HFFc6 (cell line): ENCODE data around the gene SLC66A2. TPM values are rescaled to one million over a fixed set of nuclear protein-coding genes. Genes with fewer than 3 reads are reported as not detected.
"Not testable (repeated sequence)": the region's sequence is repeated elsewhere in the genome, so short reads cannot be mapped to it uniquely, and the experiment has no call there.

Experiments used
- DNase-seq: peaks from one replicate; pipeline ENCODE4 v3.0.0-alpha.2; 2018
- H3K27ac Mint-ChIP-seq: 2 replicates; pipeline ENCODE4 v1.8.0; 2020; ENCODE audit warnings: mild to moderate bottlenecking, mixed read lengths
- H3K27me3 Mint-ChIP-seq: 2 replicates; pipeline ENCODE4 v1.8.0; 2021; ENCODE audit warnings: mild to moderate bottlenecking, moderate library complexity, mixed read lengths; ENCODE audit not compliant: insufficient read depth
- H3K36me3 Mint-ChIP-seq: 2 replicates; pipeline ENCODE4 v1.8.0; 2021; ENCODE audit warnings: low read depth, mixed read lengths
- H3K4me1 Mint-ChIP-seq: 2 replicates; pipeline ENCODE4 v1.8.0; 2020; ENCODE audit warnings: low read depth, mixed read lengths
- H3K4me3 Mint-ChIP-seq: 2 replicates; pipeline ENCODE4 v1.8.0; 2020; ENCODE audit warnings: mild to moderate bottlenecking, moderate library complexity, mixed read lengths
- H3K9me3 Mint-ChIP-seq: 2 replicates; pipeline ENCODE4 v1.8.0; 2020; ENCODE audit warnings: mild to moderate bottlenecking, mixed read lengths
- total RNA-seq, 6 experiments: library from RNA; stranded (reverse); fragmentation: NEBNext Ultra II Directional; extraction: Animal tissue kit (Norgen Biotek cat#: 25700); gene quantifications; 2 replicates in 1 of 6; 3 replicates in 5 of 6; pipeline ENCODE4 v1.2.3, GENCODE V29; 2021
- TF ChIP-seq, protein P1 (sequence below): fragments of 200-600 bp; sonication (generic); IDR thresholded peaks from 2 replicates; pipeline ENCODE4 v1.5.0; 2021; ENCODE audit warnings: antibody characterized with exemption, mild to moderate bottlenecking

The SLC66A2 gene
- total RNA-seq, 6 experiments from 2014 or later = 26.6 to 41.2 (median 29.9) TPM

DNA sequence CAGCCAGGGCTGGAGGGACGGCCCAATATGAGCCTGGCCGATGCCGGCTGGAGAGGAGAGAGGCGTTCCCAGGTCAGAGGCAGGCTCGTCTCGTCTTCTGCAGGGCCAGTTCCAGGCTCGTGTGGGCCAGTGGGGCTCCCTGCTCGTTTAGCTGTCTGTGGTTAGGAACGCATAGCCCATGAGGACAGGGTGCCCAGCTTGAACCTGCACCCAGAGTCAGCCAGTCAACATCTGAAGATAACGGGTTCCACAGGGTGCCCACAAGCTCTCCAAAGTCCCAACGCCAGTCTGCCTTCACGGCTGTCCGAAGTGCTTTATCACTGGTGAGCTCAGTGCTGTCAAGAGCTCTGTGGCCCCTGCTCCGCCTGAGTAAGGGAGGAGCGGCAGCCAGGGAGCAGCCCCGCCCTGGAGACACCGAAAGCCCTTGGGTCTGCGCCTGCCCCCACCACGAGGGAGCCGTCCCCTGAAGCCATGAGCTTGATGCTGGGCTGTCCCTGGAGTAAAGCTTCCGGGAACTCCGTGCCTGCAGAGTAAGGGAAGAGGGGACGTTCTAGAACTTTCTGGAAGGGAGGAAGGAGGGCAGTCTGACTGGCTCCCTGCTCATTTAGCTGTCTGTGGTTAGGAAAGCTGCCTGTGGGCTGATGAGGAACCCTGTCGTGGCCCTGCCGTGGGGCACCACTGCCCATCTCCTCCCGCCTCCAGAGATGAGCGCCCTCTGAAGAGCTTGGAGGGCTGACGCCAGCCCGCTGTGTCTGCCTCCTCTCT is 10.3 kb upstream of the SLC66A2 start:
- DNase-seq = no peak
- peaks cover 3% of the 10 kb centered on the region; the same call in 1 of the 2 replicates for H3K27me3 Mint-ChIP-seq
- H3K36me3 Mint-ChIP-seq = no peaks in the 10 kb centered on the region; the same call in 1 of the 2 replicates
- H3K27ac Mint-ChIP-seq = peak overlapping the region; percentile 63
- H3K4me3 Mint-ChIP-seq = no peak overlapping the region
- TF ChIP-seq, protein P1, sequence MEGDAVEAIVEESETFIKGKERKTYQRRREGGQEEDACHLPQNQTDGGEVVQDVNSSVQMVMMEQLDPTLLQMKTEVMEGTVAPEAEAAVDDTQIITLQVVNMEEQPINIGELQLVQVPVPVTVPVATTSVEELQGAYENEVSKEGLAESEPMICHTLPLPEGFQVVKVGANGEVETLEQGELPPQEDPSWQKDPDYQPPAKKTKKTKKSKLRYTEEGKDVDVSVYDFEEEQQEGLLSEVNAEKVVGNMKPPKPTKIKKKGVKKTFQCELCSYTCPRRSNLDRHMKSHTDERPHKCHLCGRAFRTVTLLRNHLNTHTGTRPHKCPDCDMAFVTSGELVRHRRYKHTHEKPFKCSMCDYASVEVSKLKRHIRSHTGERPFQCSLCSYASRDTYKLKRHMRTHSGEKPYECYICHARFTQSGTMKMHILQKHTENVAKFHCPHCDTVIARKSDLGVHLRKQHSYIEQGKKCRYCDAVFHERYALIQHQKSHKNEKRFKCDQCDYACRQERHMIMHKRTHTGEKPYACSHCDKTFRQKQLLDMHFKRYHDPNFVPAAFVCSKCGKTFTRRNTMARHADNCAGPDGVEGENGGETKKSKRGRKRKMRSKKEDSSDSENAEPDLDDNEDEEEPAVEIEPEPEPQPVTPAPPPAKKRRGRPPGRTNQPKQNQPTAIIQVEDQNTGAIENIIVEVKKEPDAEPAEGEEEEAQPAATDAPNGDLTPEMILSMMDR = no peak
- no peaks in the 10 kb centered on the region for H3K9me3 Mint-ChIP-seq
- H3K4me1 Mint-ChIP-seq = peaks cover 40% of the 10 kb centered on the region

DNA sequence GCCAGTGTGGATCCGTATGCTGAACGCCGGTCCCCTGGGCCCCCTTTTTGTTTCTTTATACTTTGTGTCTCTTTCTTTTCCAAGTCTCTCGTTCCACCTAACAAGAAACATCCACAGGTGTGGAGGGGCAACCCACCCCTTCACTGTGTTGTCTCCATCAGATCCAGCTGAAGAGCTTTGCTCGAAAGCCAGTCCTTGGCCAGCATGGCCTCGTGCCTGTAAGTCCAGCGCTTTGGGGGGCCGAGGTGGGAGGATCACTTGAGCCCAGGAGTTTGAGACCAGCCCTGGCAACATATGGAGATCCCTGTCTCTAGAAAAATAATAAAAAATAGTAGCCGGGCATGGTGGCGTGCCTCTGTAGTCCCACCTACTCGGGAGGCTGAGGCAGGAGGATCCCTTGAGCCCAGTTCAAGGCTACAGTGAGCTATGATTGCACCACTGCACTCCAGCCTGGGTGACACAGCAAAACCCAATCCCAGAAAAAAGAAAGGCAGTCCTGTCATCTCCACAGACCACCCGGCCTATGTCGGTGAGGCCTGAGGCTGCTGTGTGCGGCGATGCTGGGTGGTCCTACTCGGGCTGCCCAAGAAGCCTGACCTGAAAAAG is 9.6 kb upstream of the SLC66A2 start:
- Mint-ChIP-seq H3K36me3 (no peaks in the 10 kb centered on the region; the same call in 1 of the 2 replicates), H3K4me1 (peaks cover 40% of the 10 kb centered on the region), H3K27me3 (peaks cover 3% of the 10 kb centered on the region; the same call in 1 of the 2 replicates), H3K9me3 (no peaks in the 10 kb centered on the region), H3K27ac (peak overlapping the region; percentile 80), H3K4me3 (no peak overlapping the region)
- TF ChIP-seq, protein P1 = no peak
- no peak for DNase-seq

- H3K4me3 Mint-ChIP-seq = peak overlapping the region; percentile 67
- peaks cover 34% of the 10 kb centered on the region for H3K4me1 Mint-ChIP-seq
- not testable (repeated sequence) for H3K27me3 Mint-ChIP-seq, H3K9me3 Mint-ChIP-seq, H3K36me3 Mint-ChIP-seq
- peak; percentile 59 for DNase-seq
- H3K27ac Mint-ChIP-seq = peak overlapping the region; percentile 80
Observed at GRCh38 chr18:79960161-79960801, 8.8 kb upstream of the SLC66A2 start.

- no peak for DNase-seq
- TF ChIP-seq, protein P1 = no peak
- Mint-ChIP-seq H3K36me3 (peaks cover 5% of the 10 kb centered on the region; the same call in 1 of the 2 replicates), H3K4me1 (peaks cover 32% of the 10 kb centered on the region), H3K27ac (no peak overlapping the region), H3K4me3 (no peak overlapping the region), H3K27me3 (no peaks in the 10 kb centered on the region; the same call in 1 of the 2 replicates), H3K9me3 (no peaks in the 10 kb centered on the region)
Observed at GRCh38 chr18:79958981-79959380, 7.5 kb upstream of the SLC66A2 start.

GRCh38 chr18:79956276-79956675 is 4.8 kb upstream of the SLC66A2 start:
- Mint-ChIP-seq H3K27me3 (no peaks in the 10 kb centered on the region; the same call in 1 of the 2 replicates), H3K4me1 (peaks cover 17% of the 10 kb centered on the region), H3K4me3 (no peak overlapping the region), H3K36me3 (peaks cover 5% of the 10 kb centered on the region; the same call in 1 of the 2 replicates), H3K27ac (no peak overlapping the region), H3K9me3 (no peaks in the 10 kb centered on the region)
- TF ChIP-seq, protein P1 = no peak
- no peak for DNase-seq
